VCaP (cell line): ENCODE data around the gene RBM47.

Source experiments
- H3K27ac ChIP-seq: fragments of 450-650 bp; 2 replicates; pipeline ENCODE4 v1.5.1; 2017
- TF ChIP-seq, protein P1 (sequence below): fragments of 450-650 bp; conservative IDR thresholded peaks from 2 replicates; pipeline ENCODE4 v1.5.1; 2017; ENCODE audit warnings: mild to moderate bottlenecking, moderate library complexity

Gene RBM47

DNA sequence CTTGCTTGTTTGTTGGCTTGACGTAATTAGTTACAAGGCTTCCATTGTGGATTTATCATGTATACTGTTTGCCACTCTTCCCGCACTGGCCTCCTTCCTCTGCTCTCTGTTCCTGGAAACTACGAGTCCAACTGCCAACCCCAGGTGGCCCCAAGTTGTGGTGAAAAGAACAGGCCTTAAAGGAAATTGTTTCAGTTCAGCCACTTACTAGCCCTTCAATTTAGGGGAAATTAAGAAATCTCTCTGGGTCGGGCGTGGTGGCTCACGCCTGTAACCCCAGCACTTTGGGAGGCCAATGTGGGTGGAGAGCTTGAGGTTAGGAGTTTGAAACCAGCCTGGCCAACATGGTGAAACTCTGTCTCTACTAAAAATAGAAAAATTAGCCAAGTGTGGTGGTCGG, 28.0 kb downstream of the RBM47 start:
- H3K27ac ChIP-seq: no peak overlapping the region
- TF ChIP-seq, protein P1, sequence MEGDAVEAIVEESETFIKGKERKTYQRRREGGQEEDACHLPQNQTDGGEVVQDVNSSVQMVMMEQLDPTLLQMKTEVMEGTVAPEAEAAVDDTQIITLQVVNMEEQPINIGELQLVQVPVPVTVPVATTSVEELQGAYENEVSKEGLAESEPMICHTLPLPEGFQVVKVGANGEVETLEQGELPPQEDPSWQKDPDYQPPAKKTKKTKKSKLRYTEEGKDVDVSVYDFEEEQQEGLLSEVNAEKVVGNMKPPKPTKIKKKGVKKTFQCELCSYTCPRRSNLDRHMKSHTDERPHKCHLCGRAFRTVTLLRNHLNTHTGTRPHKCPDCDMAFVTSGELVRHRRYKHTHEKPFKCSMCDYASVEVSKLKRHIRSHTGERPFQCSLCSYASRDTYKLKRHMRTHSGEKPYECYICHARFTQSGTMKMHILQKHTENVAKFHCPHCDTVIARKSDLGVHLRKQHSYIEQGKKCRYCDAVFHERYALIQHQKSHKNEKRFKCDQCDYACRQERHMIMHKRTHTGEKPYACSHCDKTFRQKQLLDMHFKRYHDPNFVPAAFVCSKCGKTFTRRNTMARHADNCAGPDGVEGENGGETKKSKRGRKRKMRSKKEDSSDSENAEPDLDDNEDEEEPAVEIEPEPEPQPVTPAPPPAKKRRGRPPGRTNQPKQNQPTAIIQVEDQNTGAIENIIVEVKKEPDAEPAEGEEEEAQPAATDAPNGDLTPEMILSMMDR: no peak

GRCh38 chr4:40600850-40601249, 28.8 kb downstream of the RBM47 start:
- H3K27ac ChIP-seq: no peak overlapping the region
- TF ChIP-seq, protein P1: no peak

- TF ChIP-seq, protein P1: no peak
- H3K27ac ChIP-seq: no peak overlapping the region
These were observed 30.2 kb downstream of the RBM47 start for GRCh38 chr4:40599431-40599830.

DNA sequence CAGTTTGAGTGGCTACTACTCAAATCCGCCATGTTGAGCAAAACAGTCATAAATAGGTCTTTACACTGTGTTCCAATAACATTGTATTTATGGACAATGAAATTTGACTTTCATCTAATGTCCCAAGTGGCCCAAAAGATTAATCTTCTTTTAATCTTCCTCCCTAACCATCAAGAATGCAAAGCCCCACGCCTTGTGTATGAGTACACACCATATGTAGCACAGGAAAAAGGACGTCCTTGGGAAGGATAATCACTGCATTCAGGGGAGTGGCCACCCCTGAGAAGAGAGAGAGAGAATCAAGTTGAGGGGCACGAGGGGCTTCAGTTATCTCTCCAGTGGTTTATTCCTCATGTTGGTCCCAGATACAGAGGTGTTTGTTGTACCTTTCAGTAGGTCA, 33.1 kb downstream of the RBM47 start:
- TF ChIP-seq, protein P1: no peak
- no peak overlapping the region for H3K27ac ChIP-seq

GRCh38 chr4:40595981-40596380, 33.7 kb downstream of the RBM47 start:
- TF ChIP-seq, protein P1: no peak
- H3K27ac ChIP-seq: no peak overlapping the region

DNA sequence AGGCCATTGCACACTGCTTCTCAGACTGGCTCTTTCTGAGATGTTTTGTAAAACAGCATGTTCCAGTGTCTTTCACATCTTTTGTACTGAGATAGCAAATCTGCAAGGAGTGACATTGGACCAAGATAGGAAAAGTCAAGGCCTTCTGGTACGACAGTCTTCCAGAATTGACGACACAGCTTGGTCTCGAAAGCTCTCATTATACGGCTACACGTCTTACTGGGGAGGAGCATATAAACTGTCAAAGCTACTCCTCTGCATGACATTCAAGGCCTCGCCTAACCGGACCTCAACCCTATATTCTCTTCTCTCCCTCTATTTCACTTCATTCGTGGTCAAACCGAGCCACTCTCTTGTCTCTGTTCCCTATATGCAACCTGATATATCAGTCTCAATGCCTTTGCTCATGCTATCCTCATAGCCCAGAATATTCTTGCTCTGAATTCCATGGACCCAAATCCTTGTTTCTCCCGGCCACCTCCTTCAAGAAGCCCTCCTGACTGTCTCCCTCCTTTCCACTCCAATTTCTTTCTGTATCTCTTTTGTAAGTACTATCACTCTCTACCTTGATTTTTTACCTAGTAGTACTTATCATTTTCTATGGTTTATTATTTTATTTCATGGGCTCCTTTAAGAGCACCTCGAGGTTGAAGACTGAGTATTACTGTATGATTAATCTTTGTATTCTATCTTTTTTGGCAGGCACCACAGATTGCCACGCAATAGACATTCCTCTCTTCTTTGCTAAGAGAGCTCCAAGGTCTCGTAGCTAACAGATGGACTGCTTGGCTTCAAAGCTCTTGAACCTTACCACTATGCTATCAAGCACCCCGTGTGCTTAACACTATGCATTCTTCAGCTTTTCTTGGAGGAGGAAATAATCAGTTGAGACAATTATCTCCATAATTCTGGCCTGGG, 35.1 kb downstream of the RBM47 start:
- no peak overlapping the region for H3K27ac ChIP-seq
- TF ChIP-seq, protein P1: no peak

- no peak overlapping the region for H3K27ac ChIP-seq
- TF ChIP-seq, protein P1: no peak
These were observed 37.6 kb downstream of the RBM47 start for GRCh38 chr4:40592034-40592433.
